Activated naive CD8-positive, alpha-beta T cell treated with anti-CD3 and anti-CD28 coated beads for 36 hours (primary cell): ENCODE measurements around the gene DACT2. TPM values are rescaled to one million over a fixed set of nuclear protein-coding genes. Genes with fewer than 3 reads are reported as not detected.
"Not testable (repeated sequence)": the region's sequence is repeated elsewhere in the genome, so short reads cannot be mapped to it uniquely, and the experiment has no call there.

Experiments used
- DNase-seq: peaks from one replicate; pipeline ENCODE4 v3.0.0; 2021
- H3K27ac Mint-ChIP-seq: one replicate; pipeline ENCODE4 v1.8.0; 2022; ENCODE audit warnings: mild to moderate bottlenecking, moderate library complexity, mixed read lengths
- H3K27me3 Mint-ChIP-seq: one replicate; pipeline ENCODE4 v1.8.0; 2022; ENCODE audit warnings: mild to moderate bottlenecking, mixed read lengths
- H3K36me3 Mint-ChIP-seq: one replicate; pipeline ENCODE4 v1.8.0; 2021; ENCODE audit warnings: mild to moderate bottlenecking, mixed read lengths
- H3K4me1 Mint-ChIP-seq: one replicate; pipeline ENCODE4 v1.8.0; 2021; ENCODE audit warnings: mixed read lengths
- H3K4me3 Mint-ChIP-seq: one replicate; pipeline ENCODE4 v1.8.0; 2022; ENCODE audit warnings: mild to moderate bottlenecking, moderate library complexity, mixed read lengths
- H3K9me3 Mint-ChIP-seq: one replicate; pipeline ENCODE4 v1.8.0; 2022; ENCODE audit warnings: mixed read lengths
- total RNA-seq, 2 experiments: library from RNA; stranded (reverse); gene quantifications; one replicate each; pipeline ENCODE4 v1.2.3, GENCODE V29; 2021

DACT2 gene
- total RNA-seq, 2 experiments from 2014 or later, result not detected

- peaks cover 46% of the 10 kb centered on the region for H3K27me3 Mint-ChIP-seq
- no peak overlapping the region for H3K4me3 Mint-ChIP-seq
- no peaks in the 10 kb centered on the region for H3K9me3 Mint-ChIP-seq
- no peaks in the 10 kb centered on the region for H3K4me1 Mint-ChIP-seq
- H3K27ac Mint-ChIP-seq, result no peak overlapping the region
- DNase-seq, result no peak
- H3K36me3 Mint-ChIP-seq, result no peaks in the 10 kb centered on the region
Observed at GRCh38 chr6:168279403-168279935, 40.1 kb downstream of the DACT2 start.

GRCh38 chr6:168278904-168279303, 40.7 kb downstream of the DACT2 start:
- no peak for DNase-seq
- Mint-ChIP-seq H3K9me3 (no peaks in the 10 kb centered on the region), H3K4me3 (no peak overlapping the region), H3K36me3 (no peaks in the 10 kb centered on the region), H3K4me1 (no peaks in the 10 kb centered on the region), H3K27ac (no peak overlapping the region), H3K27me3 (peaks cover 44% of the 10 kb centered on the region)

GRCh38 chr6:168277274-168277669, 42.3 kb downstream of the DACT2 start:
- Mint-ChIP-seq H3K9me3 (no peaks in the 10 kb centered on the region), H3K4me1 (no peaks in the 10 kb centered on the region), H3K4me3 (no peak overlapping the region), H3K36me3 (no peaks in the 10 kb centered on the region), H3K27me3 (peaks cover 42% of the 10 kb centered on the region), H3K27ac (no peak overlapping the region)
- no peak for DNase-seq

GRCh38 chr6:168276576-168277273, 42.9 kb downstream of the DACT2 start:
- no peak overlapping the region for H3K4me3 Mint-ChIP-seq
- H3K27ac Mint-ChIP-seq, result no peak overlapping the region
- no peaks in the 10 kb centered on the region for H3K36me3 Mint-ChIP-seq
- H3K27me3 Mint-ChIP-seq, result peaks cover 39% of the 10 kb centered on the region
- no peaks in the 10 kb centered on the region for H3K9me3 Mint-ChIP-seq
- no peaks in the 10 kb centered on the region for H3K4me1 Mint-ChIP-seq
- no peak for DNase-seq

- H3K4me1 Mint-ChIP-seq, result no peaks in the 10 kb centered on the region
- no peak overlapping the region for H3K27ac Mint-ChIP-seq
- peaks cover 39% of the 10 kb centered on the region for H3K27me3 Mint-ChIP-seq
- H3K9me3 Mint-ChIP-seq, result no peaks in the 10 kb centered on the region
- H3K36me3 Mint-ChIP-seq, result no peaks in the 10 kb centered on the region
- no peak overlapping the region for H3K4me3 Mint-ChIP-seq
- no peak for DNase-seq
Observed at GRCh38 chr6:168275168-168275567, 44.4 kb downstream of the DACT2 start.

GRCh38 chr6:168274037-168274952, 45.3 kb downstream of the DACT2 start:
- Mint-ChIP-seq H3K4me1 (no peaks in the 10 kb centered on the region), H3K27ac (no peak overlapping the region), H3K9me3 (no peaks in the 10 kb centered on the region), H3K4me3 (no peak overlapping the region), H3K27me3 (peaks cover 39% of the 10 kb centered on the region), H3K36me3 (no peaks in the 10 kb centered on the region)
- no peak for DNase-seq

- Mint-ChIP-seq H3K27ac (no peak overlapping the region), H3K4me3 (no peak overlapping the region), H3K4me1 (no peaks in the 10 kb centered on the region), H3K27me3 (peaks cover 39% of the 10 kb centered on the region), H3K36me3 (no peaks in the 10 kb centered on the region), H3K9me3 (no peaks in the 10 kb centered on the region)
- no peak for DNase-seq
Observed at GRCh38 chr6:168273441-168274036, 46.0 kb downstream of the DACT2 start.

- H3K4me3 Mint-ChIP-seq, result no peak overlapping the region
- H3K36me3 Mint-ChIP-seq, result no peaks in the 10 kb centered on the region
- H3K27me3 Mint-ChIP-seq, result peaks cover 36% of the 10 kb centered on the region
- no peak overlapping the region for H3K27ac Mint-ChIP-seq
- no peaks in the 10 kb centered on the region for H3K9me3 Mint-ChIP-seq
- no peak for DNase-seq
- no peaks in the 10 kb centered on the region for H3K4me1 Mint-ChIP-seq
Observed at GRCh38 chr6:168272415-168273325, 46.9 kb downstream of the DACT2 start.

- DNase-seq, result no peak
- Mint-ChIP-seq H3K27me3 (peaks cover 21% of the 10 kb centered on the region), H3K9me3 (no peaks in the 10 kb centered on the region), H3K4me3 (no peak overlapping the region), H3K4me1 (no peaks in the 10 kb centered on the region), H3K36me3 (no peaks in the 10 kb centered on the region), H3K27ac (no peak overlapping the region)
Observed at GRCh38 chr6:168270274-168271172, 49.1 kb downstream of the DACT2 start.

GRCh38 chr6:168269455-168270243, 49.9 kb downstream of the DACT2 start:
- Mint-ChIP-seq H3K27ac (no peak overlapping the region), H3K36me3 (no peaks in the 10 kb centered on the region), H3K9me3 (no peaks in the 10 kb centered on the region), H3K4me1 (no peaks in the 10 kb centered on the region), H3K4me3 (no peak overlapping the region), H3K27me3 (peaks cover 14% of the 10 kb centered on the region)
- DNase-seq, result no peak

- DNase-seq, result no peak
- Mint-ChIP-seq H3K9me3 (no peaks in the 10 kb centered on the region), H3K4me1 (no peaks in the 10 kb centered on the region), H3K4me3 (no peak overlapping the region), H3K27me3 (peaks cover 14% of the 10 kb centered on the region), H3K27ac (no peak overlapping the region), H3K36me3 (no peaks in the 10 kb centered on the region)
Observed at GRCh38 chr6:168268755-168269154, 50.8 kb downstream of the DACT2 start.

GRCh38 chr6:168267779-168268178, 51.8 kb downstream of the DACT2 start:
- not testable (repeated sequence) for DNase-seq, H3K4me1 Mint-ChIP-seq, H3K4me3 Mint-ChIP-seq, H3K36me3 Mint-ChIP-seq, H3K27ac Mint-ChIP-seq, H3K9me3 Mint-ChIP-seq
- peaks cover 14% of the 10 kb centered on the region for H3K27me3 Mint-ChIP-seq
